GM12878 (cell line): ENCODE results near the gene PDSS2. TPM values are rescaled to one million over a fixed set of nuclear protein-coding genes. Genes with fewer than 3 reads are reported as not detected.

ENCODE experiments used
- ATAC-seq: fragments of 200-7000 bp; cut with Tn5 transposase; 3 replicates; pipeline ENCODE4 v1.9.1; 2020; ENCODE audit warnings: mild to moderate bottlenecking, moderate library complexity
- BruUV-seq: library from RNA; stranded (reverse); fragments of 400-500 nt; replicated peaks from 2 replicates; lab custom pipeline; 2021; lab: Mats Ljungman, UMichigan
- CTCF ChIA-PET: fragments of 300-600 bp; sonication (Branson Sonifier 250); formaldehyde crosslinking; extraction: SDS; loops from one replicate; lab custom pipeline; 2021; ENCODE audit warnings: inconsistent platforms; lab: Yijun Ruan, JAX
- POLR2A ChIA-PET: fragments of 350-600 bp; formaldehyde crosslinking; extraction: SDS; loops from one replicate; lab custom pipeline; 2021; ENCODE audit warnings: inconsistent platforms; lab: Charles Lee
- RAD21 ChIA-PET: fragments of 300-600 bp; sonication (Branson Sonifier 250); formaldehyde crosslinking; loops from one replicate; lab custom pipeline; 2023; ENCODE audit warnings: antibody characterized with exemption; ENCODE audit not compliant: unreplicated experiment; lab: Charles Lee
- SMC1A ChIA-PET: fragments of 300-600 bp; sonication (Branson Sonifier 250); formaldehyde crosslinking; loops from one replicate; lab custom pipeline; 2023; ENCODE audit not compliant: unreplicated experiment, uncharacterized antibody; lab: Charles Lee
- DNase-seq: peaks from one replicate; pipeline ENCODE4 v3.0.0-alpha.2; 2011; ENCODE audit warnings: low read depth, low spot score
- FAIRE-seq: peaks from 3 replicates; lab custom pipeline; 2011; peaks lifted over from hg19 to GRCh38; lab: Jason Lieb, UNC
- H2AFZ ChIP-seq: 2 replicates; pipeline ENCODE4 v1.6.0; 2011; ENCODE audit warnings: low read depth, low read length, control low read depth; ENCODE audit not compliant: control insufficient read depth
- H3K27ac ChIP-seq: 2 replicates; pipeline ENCODE4 v1.5.1; 2011; ENCODE audit warnings: control low read depth; ENCODE audit not compliant: control insufficient read depth, insufficient read depth
- H3K27me3 ChIP-seq, 2 experiments: replicated peaks in 1 of 2; 2 replicates each; pipeline versions ENCODE4 v1.6.0 to v1.6.1; 2011; ENCODE audit warnings: low read length in 1 of 2; ENCODE audit not compliant: control insufficient read depth in 2 of 2, insufficient read depth in 2 of 2
- H3K36me3 ChIP-seq, 2 experiments: 2 replicates each; pipeline ENCODE4 v1.5.1; 2011; ENCODE audit warnings: low read length in 1 of 2; ENCODE audit not compliant: control insufficient read depth in 2 of 2, insufficient read depth in 2 of 2
- H3K4me1 ChIP-seq: 2 replicates; pipeline ENCODE4 v1.6.1; 2011; ENCODE audit warnings: mild to moderate bottlenecking, low read length, moderate library complexity, mixed read lengths; ENCODE audit not compliant: control insufficient read depth, insufficient read depth
- H3K4me2 ChIP-seq: 2 replicates; pipeline ENCODE4 v1.6.0; 2011; ENCODE audit warnings: control low read depth; ENCODE audit not compliant: control insufficient read depth, insufficient read depth
- H3K4me3 ChIP-seq: fragments of 200-600 bp; sonication (generic); 2 replicates; pipeline ENCODE4 v1.5.1; 2016
- H3K79me2 ChIP-seq: 2 replicates; pipeline ENCODE4 v1.6.0; 2011; ENCODE audit warnings: low read length; ENCODE audit not compliant: control insufficient read depth, insufficient read depth
- H3K9ac ChIP-seq: 2 replicates; pipeline ENCODE4 v1.8.0; 2011; ENCODE audit warnings: low read length, control low read depth, mixed read lengths; ENCODE audit not compliant: control insufficient read depth, insufficient read depth
- H3K9me3 ChIP-seq: replicated peaks from 3 replicates; pipeline ENCODE4 v1.5.1; 2011; ENCODE audit warnings: mild to moderate bottlenecking, low read length; ENCODE audit not compliant: control insufficient read depth, insufficient read depth
- H4K20me1 ChIP-seq: 2 replicates; pipeline ENCODE4 v1.6.0; 2011; ENCODE audit not compliant: control insufficient read depth, insufficient read depth
- CBX3 ChIP-seq: fragments of 200-600 bp; sonication (generic); IDR thresholded peaks from 2 replicates; pipeline ENCODE4 v1.6.1; 2016; ENCODE audit warnings: low read depth, borderline replicate concordance
- CREB1 ChIP-seq: IDR thresholded peaks from 2 replicates; pipeline ENCODE4 v1.6.1; 2012; ENCODE audit warnings: low read depth, mild to moderate bottlenecking, inconsistent platforms
- CREM ChIP-seq: IDR thresholded peaks from 2 replicates; pipeline ENCODE4 v1.6.1; 2014; ENCODE audit warnings: antibody characterized with exemption, low read depth
- HCFC1 ChIP-seq: fragments of 150-350 bp; IDR thresholded peaks from 2 replicates; pipeline ENCODE4 v1.6.1; 2014; ENCODE audit warnings: low read length
- HDAC6 ChIP-seq: fragments of 200-600 bp; sonication (generic); IDR thresholded peaks from one replicate; pipeline ENCODE4 v1.8.0; 2017; ENCODE audit warnings: antibody characterized with exemption; ENCODE audit not compliant: unreplicated experiment
- KAT2A ChIP-seq: conservative IDR thresholded peaks from 2 replicates; pipeline ENCODE4 v1.6.1; 2011; ENCODE audit warnings: low read depth, low read length; ENCODE audit not compliant: control insufficient read depth
- MYC ChIP-seq: IDR thresholded peaks from 2 replicates; pipeline ENCODE4 v1.6.1; 2011; ENCODE audit warnings: mild to moderate bottlenecking, low read length, moderate library complexity, inconsistent platforms; ENCODE audit not compliant: insufficient read depth, insufficient replicate concordance, insufficient read length, severe bottlenecking
- POLR2AphosphoS5 ChIP-seq: IDR thresholded peaks from 2 replicates; pipeline ENCODE4 v1.6.1; 2011; ENCODE audit warnings: mild to moderate bottlenecking, low read length, inconsistent platforms
- RAD21 ChIP-seq: IDR thresholded peaks from 2 replicates; pipeline ENCODE4 v1.6.1; 2011; ENCODE audit warnings: mild to moderate bottlenecking, low read depth, low read length, moderate library complexity; ENCODE audit not compliant: insufficient read depth
- RELA ChIP-seq: fragments of 450-650 bp; IDR thresholded peaks from 2 replicates; pipeline ENCODE4 v1.8.0; 2014; ENCODE audit warnings: borderline replicate concordance; ENCODE audit not compliant: partially characterized antibody
- SMARCA5 ChIP-seq: fragments of 450-650 bp; IDR thresholded peaks from 2 replicates; pipeline ENCODE4 v1.6.1; 2017; ENCODE audit warnings: mild to moderate bottlenecking
- SMC3 ChIP-seq: IDR thresholded peaks from 2 replicates; pipeline ENCODE4 v1.6.1; 2011; ENCODE audit warnings: low read length, improper control_type of control experiment, borderline replicate concordance
- STAT1 ChIP-seq: fragments of 450-650 bp; conservative IDR thresholded peaks from 2 replicates; pipeline ENCODE4 v1.6.1; 2014; ENCODE audit warnings: antibody characterized with exemption, mild to moderate bottlenecking
- SUZ12 ChIP-seq: fragments of 200-600 bp; sonication (generic); IDR thresholded peaks from one replicate; pipeline ENCODE4 v1.6.1; 2018; ENCODE audit warnings: antibody characterized with exemption, mild to moderate bottlenecking; ENCODE audit not compliant: unreplicated experiment
- ZBED1 ChIP-seq: IDR thresholded peaks from 2 replicates; pipeline ENCODE4 v1.6.1; 2016; ENCODE audit warnings: borderline replicate concordance
- ZNF687 ChIP-seq: fragments of 450-650 bp; IDR thresholded peaks from 2 replicates; pipeline ENCODE4 v1.6.1; 2017; ENCODE audit warnings: mild to moderate bottlenecking, moderate library complexity
- in situ Hi-C: fragments of 300-500 bp; cut with MboI; formaldehyde crosslinking; loops from 9 replicates; pipeline ENCODE4 v1.14.3; 2018; ENCODE audit warnings: mixed read lengths
- intact Hi-C: fragments of 100-400 bp; cut with micrococcal nuclease; formaldehyde crosslinking; loops from one replicate; pipeline ENCODE4 v1.14.2; 2022; ENCODE audit not compliant: unreplicated experiment
- polyA plus RNA-seq, 11 experiments: library from polyadenylated mRNA; depleted of rRNA in 4 of 11; unstranded in 6 of 11; stranded (reverse) in 5 of 11; fragments of >200 nt; fragmentation: Nextera tagmentation in 4 of 11; fragmentation: Illumina TruSeq in 1 of 11; extraction: Ambion mirVana in 4 of 11; extraction: Trizol in 1 of 11; gene quantifications; 1 replicate in 1 of 11; 2 replicates in 10 of 11; pipeline versions ENCODE4 v1.2.1 to v1.2.3, GENCODE V29; 2011 to 2016; ENCODE audit warnings: inconsistent platforms in 2 of 11, missing spikeins in 2 of 11, low read depth in 1 of 11
- total RNA-seq, 4 experiments: library from RNA; depleted of rRNA in 3 of 4; stranded (reverse); fragments of >200 nt in 3 of 4; fragmentation: Illumina TruSeq in 1 of 4; extraction: Trizol in 1 of 4; gene quantifications; 2 replicates each; pipeline versions ENCODE4 v1.2.1 to v1.2.3, GENCODE V29; 2013 to 2021
- TF ChIP-seq, protein P1 (sequence below): fragments of 450-650 bp; IDR thresholded peaks from 2 replicates; pipeline ENCODE4 v1.6.1; 2018; ENCODE audit warnings: mild to moderate bottlenecking, low read depth, moderate library complexity; ENCODE audit not compliant: partially characterized antibody
- TF ChIP-seq, protein P2 (sequence below): IDR thresholded peaks from 2 replicates; pipeline ENCODE4 v1.6.1; 2011; ENCODE audit warnings: borderline replicate concordance, low read depth, mild to moderate bottlenecking, moderate library complexity, low read length; ENCODE audit not compliant: insufficient read depth, poor library complexity, severe bottlenecking

Gene PDSS2
- total and polyA plus RNA-seq, 10 of the 15 experiments (the other 5 are each of a cell fraction or from before 2014, with no cell fraction given): 7.7 to 15.5 (median 9.6) TPM

- DNase-seq (no peak), FAIRE-seq (no peak), ATAC-seq (no peak)
- no peak overlapping the region for H3K9ac ChIP-seq
- no peaks in the 10 kb centered on the region for H3K36me3 ChIP-seq
- no peaks in the 10 kb centered on the region for H3K27me3 ChIP-seq
- ChIA-PET CTCF (interaction anchor here (1.2 kb wide), 1 partner anchor 81 kb away, joined by 3 read pairs; no protein-coding TSS in a partner anchor), RAD21 (no interaction called here), POLR2A (no interaction called here), SMC1A (interaction anchor here (0.9 kb wide), 1 partner anchor 19 kb away, joined by 3 read pairs; no protein-coding TSS in a partner anchor)
- H3K4me3 ChIP-seq: no peak overlapping the region
- in situ Hi-C loops: no loop called here
- no peak overlapping the region for H3K27ac ChIP-seq
- H2AFZ ChIP-seq: no peak overlapping the region
- no peaks in the 10 kb centered on the region for H3K79me2 ChIP-seq
- no TSS peak for BruUV-seq
- no peaks in the 10 kb centered on the region for H3K4me1 ChIP-seq
- H3K4me2 ChIP-seq: no peak overlapping the region
- H4K20me1 ChIP-seq: no peaks in the 10 kb centered on the region
- intact Hi-C loops: no loop called here
- H3K9me3 ChIP-seq: no peaks in the 10 kb centered on the region
- TF ChIP-seq CBX3: no peak
- no peak for TF ChIP-seq SUZ12
- TF ChIP-seq SMARCA5: no peak
- TF ChIP-seq, protein P1, sequence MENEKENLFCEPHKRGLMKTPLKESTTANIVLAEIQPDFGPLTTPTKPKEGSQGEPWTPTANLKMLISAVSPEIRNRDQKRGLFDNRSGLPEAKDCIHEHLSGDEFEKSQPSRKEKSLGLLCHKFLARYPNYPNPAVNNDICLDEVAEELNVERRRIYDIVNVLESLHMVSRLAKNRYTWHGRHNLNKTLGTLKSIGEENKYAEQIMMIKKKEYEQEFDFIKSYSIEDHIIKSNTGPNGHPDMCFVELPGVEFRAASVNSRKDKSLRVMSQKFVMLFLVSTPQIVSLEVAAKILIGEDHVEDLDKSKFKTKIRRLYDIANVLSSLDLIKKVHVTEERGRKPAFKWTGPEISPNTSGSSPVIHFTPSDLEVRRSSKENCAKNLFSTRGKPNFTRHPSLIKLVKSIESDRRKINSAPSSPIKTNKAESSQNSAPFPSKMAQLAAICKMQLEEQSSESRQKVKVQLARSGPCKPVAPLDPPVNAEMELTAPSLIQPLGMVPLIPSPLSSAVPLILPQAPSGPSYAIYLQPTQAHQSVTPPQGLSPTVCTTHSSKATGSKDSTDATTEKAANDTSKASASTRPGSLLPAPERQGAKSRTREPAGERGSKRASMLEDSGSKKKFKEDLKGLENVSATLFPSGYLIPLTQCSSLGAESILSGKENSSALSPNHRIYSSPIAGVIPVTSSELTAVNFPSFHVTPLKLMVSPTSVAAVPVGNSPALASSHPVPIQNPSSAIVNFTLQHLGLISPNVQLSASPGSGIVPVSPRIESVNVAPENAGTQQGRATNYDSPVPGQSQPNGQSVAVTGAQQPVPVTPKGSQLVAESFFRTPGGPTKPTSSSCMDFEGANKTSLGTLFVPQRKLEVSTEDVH: no peak
- TF ChIP-seq KAT2A: no peak
- no peak for TF ChIP-seq RAD21
- TF ChIP-seq, protein P2, sequence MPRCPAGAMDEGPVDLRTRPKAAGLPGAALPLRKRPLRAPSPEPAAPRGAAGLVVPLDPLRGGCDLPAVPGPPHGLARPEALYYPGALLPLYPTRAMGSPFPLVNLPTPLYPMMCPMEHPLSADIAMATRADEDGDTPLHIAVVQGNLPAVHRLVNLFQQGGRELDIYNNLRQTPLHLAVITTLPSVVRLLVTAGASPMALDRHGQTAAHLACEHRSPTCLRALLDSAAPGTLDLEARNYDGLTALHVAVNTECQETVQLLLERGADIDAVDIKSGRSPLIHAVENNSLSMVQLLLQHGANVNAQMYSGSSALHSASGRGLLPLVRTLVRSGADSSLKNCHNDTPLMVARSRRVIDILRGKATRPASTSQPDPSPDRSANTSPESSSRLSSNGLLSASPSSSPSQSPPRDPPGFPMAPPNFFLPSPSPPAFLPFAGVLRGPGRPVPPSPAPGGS: no peak
- TF ChIP-seq RELA: no peak
- TF ChIP-seq HDAC6: no peak
- no peak for TF ChIP-seq POLR2AphosphoS5
- TF ChIP-seq HCFC1: no peak
- no peak for TF ChIP-seq CREB1
- TF ChIP-seq ZNF687: no peak
- no peak for TF ChIP-seq SMC3
- no peak for TF ChIP-seq MYC
- no peak for TF ChIP-seq ZBED1
- no peak for TF ChIP-seq STAT1
- no peak for TF ChIP-seq CREM
Measured at GRCh38 chr6:107337191-107337741, 122.1 kb downstream of the PDSS2 start.
